ENCODE results near the gene COL23A1.
A peak's percentile ranks its signal among the peaks of the same experiment; 100 is the strongest.

COL23A1 gene

DNA sequence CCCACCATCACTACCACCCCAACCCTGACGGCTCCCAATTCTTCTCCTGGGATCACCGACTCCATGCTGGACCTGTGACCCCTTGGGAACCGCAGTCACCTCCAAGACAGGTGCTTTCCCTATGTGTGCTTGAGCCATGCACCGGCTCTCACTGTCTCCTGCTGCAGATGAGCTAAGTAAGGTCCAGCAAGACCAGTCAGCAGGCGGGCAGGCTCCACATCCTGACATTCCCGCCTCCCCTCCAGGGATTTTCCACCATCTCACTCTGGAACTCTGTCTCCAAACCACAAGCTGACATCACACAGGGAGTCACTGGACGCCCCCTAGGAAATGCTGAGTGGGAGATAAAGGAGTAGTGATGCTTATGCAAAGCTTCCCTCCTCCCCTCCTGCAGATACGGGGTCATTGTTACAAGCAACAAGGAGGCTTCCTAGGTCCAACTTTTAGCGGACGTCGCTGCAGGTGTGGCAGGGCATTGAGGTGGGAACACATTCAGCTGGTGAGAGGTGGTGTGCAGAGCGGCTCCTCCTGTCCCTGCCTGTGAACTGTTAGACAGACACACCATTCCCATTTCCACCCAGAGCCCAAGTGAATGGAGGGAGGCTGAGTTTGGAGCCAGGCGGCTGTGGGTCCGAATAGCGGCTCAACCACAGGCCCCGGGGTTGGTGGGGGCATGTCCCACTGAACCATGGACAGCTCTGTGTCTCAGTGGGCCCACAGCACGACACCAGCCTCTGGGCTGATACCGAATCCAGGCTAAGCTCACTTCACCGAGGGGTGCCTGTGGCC lies 228.3 kb downstream of the COL23A1 start:
- no peak for DNase-seq (ENCODE audit: low read depth)

DNA sequence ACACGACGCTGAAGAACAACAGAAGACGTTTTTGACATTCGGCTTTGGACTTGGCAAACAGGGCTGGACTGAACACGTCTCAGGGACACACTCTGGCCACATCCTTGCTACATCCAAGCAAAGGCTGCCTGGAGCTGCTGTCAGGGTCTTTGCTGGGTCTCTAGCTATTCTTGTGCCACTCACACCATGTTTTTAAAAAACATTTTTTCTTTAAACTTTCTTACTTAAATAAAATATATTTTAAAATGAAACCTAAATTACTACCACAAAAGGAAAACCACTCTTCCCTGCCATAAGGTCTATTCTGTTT lies 229.3 kb downstream of the COL23A1 start:
- no peak overlapping the region for H3K4me3 ChIP-seq (ENCODE audit: low read depth, low read length)
- DNase-seq (ENCODE audit: low read depth): no peak

More for the DNA sequence above, 228.3 kb downstream of the COL23A1 start:
- no peak overlapping the region for H3K4me3 ChIP-seq (ENCODE audit: low read depth, low read length)

DNA sequence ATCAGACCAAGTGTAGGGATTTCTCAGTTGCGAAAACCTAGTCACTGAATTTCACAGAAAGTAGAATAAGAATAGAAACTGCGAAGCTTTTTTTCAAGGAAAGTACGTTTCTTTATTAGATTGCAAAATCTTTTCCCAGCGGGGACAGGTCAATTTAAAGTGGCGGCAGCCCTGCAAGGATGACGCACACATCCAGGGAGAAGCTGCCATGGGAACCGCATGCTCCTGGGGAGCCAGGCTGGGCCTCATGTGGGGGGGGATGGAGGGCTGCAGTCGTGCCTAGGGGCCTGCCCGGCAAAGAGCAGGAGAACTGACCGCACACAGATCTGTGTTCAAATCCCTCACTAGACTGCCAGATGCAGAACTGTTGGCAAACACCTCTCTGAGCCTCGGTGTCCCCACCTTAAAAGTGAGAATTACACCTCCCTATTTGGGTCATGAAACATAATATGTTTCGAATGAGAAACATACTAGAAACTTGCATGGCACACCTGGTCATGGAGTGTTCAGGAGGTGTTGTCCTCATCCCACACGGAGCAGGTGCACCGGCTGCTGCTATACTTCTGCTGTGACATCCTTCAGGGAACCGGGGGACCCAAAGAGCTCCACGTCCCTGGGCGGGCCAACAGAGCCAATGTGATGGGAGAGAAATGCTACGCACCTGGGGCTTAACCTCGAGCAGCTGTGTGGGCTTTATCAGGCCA lies 229.8 kb downstream of the COL23A1 start:
- H3K4me3 ChIP-seq (ENCODE audit: low read depth, low read length): no peak overlapping the region
- DNase-seq (ENCODE audit: low read depth): peak; percentile 7

DNA sequence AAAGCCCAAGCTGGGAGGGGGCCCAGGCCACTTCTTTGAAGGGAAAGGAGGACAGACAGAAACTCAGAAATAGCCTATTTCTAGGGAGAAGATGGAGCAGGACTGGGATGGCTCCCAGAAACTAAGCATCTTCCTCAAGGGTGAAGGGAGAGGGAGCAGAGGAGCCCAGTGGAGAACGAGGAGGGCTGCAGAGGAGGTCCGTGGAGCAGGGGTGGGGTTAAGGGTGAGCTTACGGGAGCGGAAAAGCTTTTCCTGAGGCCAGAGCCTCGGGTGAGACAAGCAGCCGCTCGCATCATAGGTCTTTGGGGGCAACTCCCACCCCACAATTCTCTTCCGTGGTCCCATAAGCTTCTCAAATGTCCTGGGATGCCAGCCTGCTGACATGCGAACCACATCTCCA lies 230.5 kb downstream of the COL23A1 start:
- no peak for DNase-seq (ENCODE audit: low read depth)
- H3K4me3 ChIP-seq (ENCODE audit: low read depth, low read length): no peak overlapping the region

DNA sequence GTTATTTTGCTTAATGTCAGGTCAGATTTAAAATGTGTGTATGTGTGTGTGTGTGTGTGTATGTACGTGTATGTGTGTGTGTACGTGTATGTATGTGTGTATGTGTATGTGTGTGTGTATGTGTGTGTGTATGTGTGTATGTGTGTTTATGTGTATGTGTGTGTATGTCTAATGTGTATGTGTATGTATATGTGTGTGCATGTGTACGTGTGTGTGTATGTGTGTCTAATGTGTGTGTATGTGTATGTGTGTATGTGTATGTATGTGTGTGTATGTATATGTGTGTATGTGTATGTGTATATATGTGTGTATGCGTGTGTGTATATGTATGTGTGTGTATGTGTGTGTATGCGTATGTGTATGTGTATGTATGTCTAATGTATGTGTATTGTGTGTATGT lies 232.5 kb downstream of the COL23A1 start:
- H3K4me3 ChIP-seq (ENCODE audit: low read depth, low read length): no peak overlapping the region
- no peak for DNase-seq (ENCODE audit: low read depth)

DNA sequence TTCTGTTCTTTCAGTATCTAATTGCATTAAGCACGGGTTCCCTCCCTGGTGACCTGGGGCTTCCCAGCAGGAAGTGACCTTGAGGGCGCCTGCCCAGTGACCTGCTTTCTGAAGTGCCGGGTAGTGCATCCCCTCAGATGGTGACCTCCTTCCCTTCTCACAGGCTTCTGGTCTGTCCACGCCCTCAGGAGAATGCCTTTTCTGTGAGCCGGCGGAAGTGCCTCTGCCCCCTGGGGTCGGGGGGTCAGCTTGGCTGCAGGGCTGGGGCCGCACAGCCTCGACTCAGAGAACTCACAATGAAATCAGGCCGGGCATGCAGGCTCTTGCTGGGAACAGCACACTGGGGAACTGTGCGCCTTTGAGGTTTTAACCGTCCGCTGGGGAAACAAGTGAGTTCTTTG lies 233.1 kb downstream of the COL23A1 start:
- DNase-seq (ENCODE audit: low read depth): no peak
- H3K4me3 ChIP-seq (ENCODE audit: low read depth, low read length): no peak overlapping the region

DNA sequence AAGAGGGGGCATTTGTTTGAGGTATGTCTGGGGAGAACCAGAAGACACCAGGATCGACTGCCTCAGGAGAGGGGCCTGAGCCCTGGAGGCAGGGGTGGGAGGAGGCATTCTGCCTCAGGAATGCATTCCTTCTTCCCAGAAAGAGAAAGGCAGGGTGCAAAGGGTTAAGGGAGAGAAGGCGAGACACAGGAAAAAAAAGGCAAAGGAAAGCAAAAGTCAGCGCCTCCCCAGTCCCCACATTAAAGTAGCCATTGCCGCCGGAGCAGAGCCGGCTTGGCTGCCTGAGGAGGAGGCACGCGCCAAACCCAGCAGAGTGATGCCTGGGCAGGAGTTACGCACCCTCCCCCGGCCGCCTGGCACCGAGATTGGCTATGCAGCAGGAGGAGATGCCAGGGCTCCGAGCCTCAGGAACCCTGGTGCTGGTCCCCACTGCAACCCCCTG lies 233.7 kb downstream of the COL23A1 start:
- H3K4me3 ChIP-seq (ENCODE audit: low read depth, low read length): no peak overlapping the region
- no peak for DNase-seq (ENCODE audit: low read depth)

DNA sequence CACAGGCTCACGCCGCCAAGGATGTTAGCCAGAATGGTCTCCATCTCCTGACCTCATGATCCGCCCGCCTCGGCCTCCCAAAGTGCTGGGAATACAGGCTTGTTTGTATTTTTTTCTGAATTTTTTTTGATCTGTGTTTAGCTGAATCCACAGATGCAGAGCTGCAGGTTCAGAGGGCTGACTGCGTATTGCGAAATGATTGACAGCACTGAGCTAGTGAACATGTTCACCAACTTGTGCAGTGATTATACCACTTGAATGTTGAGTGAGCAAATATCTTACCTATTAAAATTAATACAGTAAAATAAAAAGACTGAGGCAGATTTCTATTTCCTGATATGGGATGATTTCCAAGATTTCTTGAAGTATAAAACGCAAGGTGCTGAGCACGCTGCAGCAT lies 234.5 kb downstream of the COL23A1 start:
- H3K4me3 ChIP-seq (ENCODE audit: low read depth, low read length): no peak overlapping the region
- DNase-seq (ENCODE audit: low read depth): no peak

DNA sequence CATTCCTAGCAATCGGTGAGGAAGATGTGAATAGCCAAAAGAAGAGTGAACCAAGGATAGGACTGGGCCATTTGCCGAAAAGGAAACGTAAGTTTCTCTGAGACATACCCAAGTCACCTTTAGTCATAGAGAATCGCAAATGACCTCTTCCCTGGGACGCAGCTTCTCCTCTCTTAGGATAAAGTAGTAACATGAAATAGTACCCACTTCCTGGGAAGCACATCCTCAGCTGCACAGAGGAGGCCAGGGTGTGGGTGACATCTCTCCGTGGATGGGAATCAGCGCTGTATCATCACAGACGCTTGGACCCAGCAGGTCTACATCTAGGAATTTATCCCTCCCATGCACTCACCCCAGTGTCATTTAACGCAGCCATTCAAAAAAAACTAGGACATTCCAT lies 236.7 kb downstream of the COL23A1 start:
- no peak overlapping the region for H3K4me3 ChIP-seq (ENCODE audit: low read depth, low read length)
- DNase-seq (ENCODE audit: low read depth): no peak

DNA sequence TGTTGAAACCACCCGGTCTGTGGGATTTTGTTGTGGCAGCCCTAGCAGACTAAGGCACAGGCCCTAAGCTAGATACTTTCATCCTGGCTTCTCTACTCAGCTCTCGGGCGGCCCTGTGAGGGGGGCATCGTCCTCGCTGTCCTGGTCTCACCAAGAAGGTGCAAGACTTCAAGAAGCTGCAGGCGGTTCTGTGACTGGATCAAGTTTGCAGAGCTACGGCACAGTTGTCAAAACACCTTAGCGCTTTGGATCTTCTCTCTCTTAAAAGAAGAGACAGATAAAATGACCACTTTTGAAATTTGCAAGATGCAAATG lies 238.2 kb downstream of the COL23A1 start:
- no peak for DNase-seq (ENCODE audit: low read depth)

DNA sequence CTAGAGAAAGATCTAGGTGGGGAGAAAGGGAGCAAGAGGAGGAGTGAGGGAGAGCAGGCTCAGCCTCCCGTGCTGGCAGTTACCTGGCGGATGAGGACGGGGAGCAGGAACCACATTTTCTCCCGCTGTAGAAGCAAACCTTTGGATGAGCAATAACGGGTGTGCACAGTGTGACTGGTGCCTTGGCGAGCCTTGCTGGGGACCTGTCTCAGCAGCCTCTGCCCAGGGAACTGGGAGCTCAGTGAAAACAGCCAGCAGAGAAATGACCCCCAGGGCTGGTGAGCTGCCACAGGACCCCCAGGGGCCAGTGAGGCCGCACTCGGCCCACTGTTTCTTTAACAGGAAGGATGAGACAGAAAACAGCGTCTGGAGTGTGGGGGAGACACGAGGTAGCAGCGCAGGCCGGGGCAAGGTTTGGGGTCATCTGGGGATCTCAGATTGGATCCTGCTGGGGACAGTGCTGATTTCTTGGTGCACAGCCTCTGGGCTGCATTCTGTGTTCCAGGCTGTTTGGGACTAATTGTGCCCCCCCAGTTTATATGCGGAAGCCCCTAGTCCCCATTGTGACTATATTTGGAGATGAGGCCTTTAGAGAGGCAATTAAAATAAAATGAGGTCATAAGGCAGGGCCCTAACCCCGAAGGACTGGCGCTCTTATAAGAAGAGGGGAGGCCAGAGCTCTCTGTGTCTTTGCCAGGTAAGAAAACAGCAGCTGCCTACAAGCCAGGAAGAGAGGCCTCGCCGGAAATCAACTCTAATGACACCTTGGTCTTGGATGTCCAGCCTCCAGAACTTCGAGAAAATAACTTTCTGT lies 238.8 kb downstream of the COL23A1 start:
- no peak for DNase-seq (ENCODE audit: low read depth)
- H3K4me3 ChIP-seq (ENCODE audit: low read depth, low read length): no peak overlapping the region

More for the DNA sequence above, 238.2 kb downstream of the COL23A1 start:
- H3K4me3 ChIP-seq (ENCODE audit: low read depth, low read length): no peak overlapping the region

DNA sequence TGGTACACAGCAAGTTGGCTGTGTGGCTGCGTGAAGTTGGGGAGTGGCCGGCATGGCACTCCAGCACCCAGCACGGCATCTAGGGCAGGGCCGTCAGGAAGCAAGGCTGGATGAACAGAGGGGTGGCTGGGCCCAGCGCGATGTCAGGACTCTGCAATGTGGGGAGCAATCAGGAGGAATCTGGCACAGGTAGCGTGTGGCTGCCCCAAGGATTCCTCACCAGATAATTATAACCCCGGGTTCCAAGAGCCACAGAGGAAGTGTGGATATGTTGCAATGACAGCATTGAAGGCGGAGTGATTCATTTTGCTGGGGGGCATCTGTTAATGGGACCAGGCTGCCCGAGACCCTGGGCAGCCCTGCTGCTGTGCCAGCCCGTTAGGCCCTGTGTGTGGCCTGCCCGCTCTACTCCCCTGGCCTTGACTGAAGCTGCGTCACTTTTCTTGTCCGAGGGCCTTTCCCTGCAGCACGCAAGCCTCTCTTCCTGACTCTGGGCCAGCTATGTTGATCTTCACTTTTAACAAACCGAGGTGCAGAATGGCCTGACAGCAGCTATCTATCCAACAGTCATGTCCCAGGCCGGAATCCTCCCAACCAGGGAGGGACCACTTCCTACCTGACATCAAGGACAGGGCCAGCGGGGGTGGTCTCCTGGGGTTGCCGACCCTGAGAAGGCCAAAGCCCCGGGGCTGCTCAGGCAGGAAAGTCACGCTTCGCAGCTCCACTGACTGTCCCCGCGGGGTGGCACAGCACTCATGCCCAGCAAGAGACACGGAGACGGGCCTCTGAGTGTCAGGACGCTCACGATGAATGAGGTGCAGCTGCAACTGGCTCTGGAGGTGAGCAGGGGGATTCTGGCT lies 239.6 kb downstream of the COL23A1 start:
- no peak overlapping the region for H3K4me3 ChIP-seq (ENCODE audit: low read depth, low read length)
- no peak for DNase-seq (ENCODE audit: low read depth)

DNA sequence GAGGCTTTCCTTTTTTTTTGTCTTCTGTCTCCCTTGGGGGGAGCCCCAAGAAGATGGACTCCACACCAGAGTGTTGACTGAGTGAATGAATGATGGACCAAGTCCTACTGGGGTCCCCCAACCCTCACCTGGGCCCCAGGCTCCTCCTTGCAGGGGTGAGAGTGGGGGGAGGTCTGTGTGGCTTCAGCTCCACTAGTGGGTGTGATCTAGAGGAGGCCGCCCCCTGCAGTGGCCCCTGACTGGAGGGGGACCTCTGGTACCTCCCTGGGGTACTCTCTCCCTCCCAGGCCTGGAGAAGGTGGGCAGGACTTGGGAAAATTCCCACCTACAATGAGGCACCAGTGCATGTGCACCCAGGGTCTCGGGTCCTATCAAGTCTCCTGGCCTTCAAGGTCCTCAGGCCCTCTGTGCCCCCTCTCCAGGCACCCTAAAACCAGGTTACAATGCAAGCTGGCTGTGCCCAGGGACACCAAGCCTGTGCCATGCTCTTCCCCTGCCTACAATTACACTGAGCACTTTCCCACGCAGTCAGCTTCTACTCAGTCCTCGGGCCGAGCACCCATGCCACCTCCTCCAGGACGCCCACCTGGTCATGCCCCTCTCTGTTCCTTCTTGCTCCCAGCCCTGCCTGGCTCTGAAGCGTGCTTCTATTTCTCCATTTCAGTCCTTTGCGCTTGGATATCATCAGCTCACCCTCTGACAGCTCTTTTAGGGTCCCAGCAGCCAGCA lies 240.4 kb downstream of the COL23A1 start:
- no peak overlapping the region for H3K4me3 ChIP-seq (ENCODE audit: low read depth, low read length)
- no peak for DNase-seq (ENCODE audit: low read depth)

DNA sequence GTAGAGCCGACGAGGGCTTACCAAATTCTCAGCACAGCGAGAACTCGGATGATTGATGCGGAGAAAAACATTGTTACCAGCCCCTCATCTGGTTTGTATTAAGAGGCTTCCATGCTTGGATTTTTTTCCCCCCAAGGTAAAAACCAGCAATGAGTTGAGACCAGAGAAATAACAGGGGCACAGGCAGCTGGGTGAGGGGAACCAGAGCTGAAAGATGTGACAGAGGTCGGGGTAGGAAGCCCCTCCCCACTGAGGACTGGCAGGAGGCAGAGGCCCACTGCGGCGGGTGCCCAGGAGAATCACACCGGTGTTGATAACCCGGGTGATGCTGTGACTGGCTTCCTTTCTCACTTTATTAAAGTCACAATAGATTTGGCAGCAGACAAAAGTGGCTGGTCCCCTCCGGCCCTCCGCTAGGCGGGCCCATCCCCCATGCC lies 241.1 kb downstream of the COL23A1 start:
- DNase-seq (ENCODE audit: low read depth): no peak
- no peak overlapping the region for H3K4me3 ChIP-seq (ENCODE audit: low read depth, low read length)

DNA sequence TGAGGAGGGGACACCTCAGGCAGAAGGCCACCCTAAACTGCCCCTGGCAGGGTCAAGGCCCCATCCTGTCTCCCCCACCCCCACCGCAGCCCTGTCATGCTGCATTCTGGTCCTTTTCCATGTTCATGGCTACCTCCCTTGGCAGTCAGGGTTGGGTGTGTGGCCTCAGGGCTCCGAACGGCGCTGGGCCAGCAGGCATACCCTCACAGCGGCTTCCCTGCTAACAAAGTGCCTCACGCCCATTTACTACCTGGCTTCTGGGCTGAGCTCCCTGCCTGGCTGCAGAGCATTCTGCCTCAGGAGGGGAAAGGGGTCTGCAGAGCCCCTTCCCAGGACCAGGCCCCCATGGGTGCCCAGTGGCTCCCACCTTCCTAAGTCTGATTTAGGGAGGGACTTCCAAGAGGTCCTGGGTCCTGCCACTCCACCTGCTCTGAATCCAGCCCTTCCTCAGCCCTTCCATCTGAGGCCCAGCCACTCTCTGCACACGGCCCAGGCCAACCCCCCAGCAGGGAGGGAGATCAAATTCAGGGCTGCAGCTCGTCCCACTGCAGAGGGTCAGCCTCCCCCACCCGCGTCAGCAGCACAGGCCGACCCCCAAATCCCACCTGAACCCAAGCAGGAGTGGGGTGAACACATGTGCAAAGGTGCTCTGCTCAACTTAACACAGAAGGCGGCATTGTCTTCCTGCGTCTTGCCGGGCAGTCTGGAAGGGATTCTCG lies 241.7 kb downstream of the COL23A1 start:
- no peak for DNase-seq (ENCODE audit: low read depth)
- no peak overlapping the region for H3K4me3 ChIP-seq (ENCODE audit: low read depth, low read length)

DNA sequence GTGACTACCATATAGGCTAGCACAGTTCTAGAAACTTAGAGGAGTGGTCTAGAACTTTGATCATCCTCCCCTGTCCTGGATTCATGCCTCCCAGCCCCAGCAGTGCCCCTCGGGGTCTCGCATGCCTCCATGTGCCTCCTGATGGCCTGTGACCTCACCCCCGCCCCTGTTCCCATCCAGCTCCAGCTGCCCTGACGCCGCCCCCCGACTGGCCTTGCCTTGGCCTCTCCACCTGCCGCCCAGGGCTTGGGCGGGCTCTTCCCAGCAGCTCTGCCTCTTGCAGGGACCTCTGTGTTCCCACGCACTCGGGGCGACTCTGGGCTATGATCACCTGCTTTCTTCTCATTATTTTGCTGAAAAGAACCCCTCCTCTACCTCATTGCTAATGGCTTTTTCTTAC lies 242.2 kb downstream of the COL23A1 start:
- H3K4me3 ChIP-seq (ENCODE audit: low read depth, low read length): no peak overlapping the region
- no peak for DNase-seq (ENCODE audit: low read depth)

DNA sequence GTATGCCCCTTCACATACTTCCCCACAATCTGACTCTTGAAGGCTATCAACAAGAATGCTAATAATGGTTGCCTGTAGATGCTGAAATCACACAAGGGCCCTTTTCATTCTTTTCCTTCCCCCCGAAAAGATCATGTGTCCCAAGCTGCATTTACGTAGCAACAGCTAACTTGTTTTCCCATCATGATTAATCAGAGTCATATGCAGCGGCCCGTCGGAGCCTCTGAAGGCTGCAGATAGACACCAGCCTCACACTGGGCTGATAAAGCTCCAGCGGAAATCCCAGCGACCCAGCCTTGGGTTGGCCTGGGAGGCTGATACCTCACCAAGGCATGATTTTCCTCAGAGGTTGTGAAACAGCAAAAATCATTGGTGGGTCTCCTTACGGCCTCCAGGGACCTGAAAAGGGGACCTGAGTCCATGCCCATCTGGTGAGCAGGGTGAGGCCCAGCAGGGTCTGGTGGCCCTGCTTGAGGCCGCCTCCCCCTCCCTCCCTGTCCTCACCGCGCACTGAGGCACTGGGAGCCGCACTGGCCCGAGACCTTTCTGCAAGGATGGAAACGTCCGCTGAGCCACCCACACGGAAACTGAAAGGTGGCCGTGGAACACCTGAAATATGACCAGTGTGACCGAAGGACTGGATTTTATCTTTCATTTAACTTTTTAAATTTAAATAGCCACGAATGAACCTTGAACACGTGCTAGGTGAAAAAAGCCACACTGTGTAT lies 243.4 kb downstream of the COL23A1 start:
- no peak for DNase-seq (ENCODE audit: low read depth)
- H3K4me3 ChIP-seq (ENCODE audit: low read depth, low read length): no peak overlapping the region

DNA sequence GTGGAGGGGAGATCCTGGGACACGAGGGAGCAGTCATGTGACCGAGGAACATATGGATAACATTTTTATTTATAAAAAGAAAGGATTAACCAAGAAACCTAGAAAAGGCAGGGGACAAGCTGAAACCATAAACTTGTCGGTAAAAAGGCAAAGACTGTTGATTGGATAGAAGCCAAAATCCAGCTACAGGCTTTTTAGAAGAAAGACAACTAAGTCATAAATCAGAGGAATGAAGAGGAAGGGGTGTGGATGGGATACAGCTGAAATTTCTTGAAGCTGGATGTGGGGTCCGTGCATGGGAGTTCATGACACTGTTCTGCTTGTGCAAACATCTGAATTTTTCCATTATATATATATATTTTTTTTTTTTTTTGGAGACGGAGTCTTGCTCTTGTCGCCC lies 246.9 kb downstream of the COL23A1 start:
- DNase-seq (ENCODE audit: low read depth): no peak
- H3K4me3 ChIP-seq (ENCODE audit: low read depth, low read length): no peak overlapping the region
